GM12878 (cell line): ENCODE measurements around the gene SET.

ENCODE experiments used
- CHD4 ChIP-seq: fragments of 200-600 bp; sonication (generic); IDR thresholded peaks from 2 replicates; pipeline ENCODE4 v1.6.1; 2016; ENCODE audit warnings: mild to moderate bottlenecking
- CREB1 ChIP-seq: IDR thresholded peaks from 2 replicates; pipeline ENCODE4 v1.6.1; 2012; ENCODE audit warnings: low read depth, mild to moderate bottlenecking, inconsistent platforms
- EZH2 ChIP-seq: IDR thresholded peaks from 2 replicates; pipeline ENCODE4 v1.6.1; 2012; ENCODE audit warnings: low read depth, mild to moderate bottlenecking, control low read depth, inconsistent platforms, low read length, borderline replicate concordance; ENCODE audit not compliant: control insufficient read depth
- JUNB ChIP-seq: IDR thresholded peaks from 2 replicates; pipeline ENCODE4 v1.6.1; 2016; ENCODE audit warnings: antibody characterized with exemption, mild to moderate bottlenecking
- KDM1A ChIP-seq: fragments of 200-600 bp; sonication (generic); IDR thresholded peaks from 2 replicates; pipeline ENCODE4 v1.6.1; 2016; ENCODE audit warnings: borderline replicate concordance
- RELA ChIP-seq: fragments of 450-650 bp; IDR thresholded peaks from 2 replicates; pipeline ENCODE4 v1.8.0; 2014; ENCODE audit warnings: borderline replicate concordance; ENCODE audit not compliant: partially characterized antibody
- RFX5 ChIP-seq: IDR thresholded peaks from 2 replicates; pipeline ENCODE4 v1.6.1; 2011; ENCODE audit warnings: low read depth, low read length, improper control_type of control experiment
- STAT3 ChIP-seq: IDR thresholded peaks from 2 replicates; pipeline ENCODE4 v1.6.1; 2011; ENCODE audit warnings: low read depth, low read length, improper control_type of control experiment
- YY1 ChIP-seq: IDR thresholded peaks from 2 replicates; pipeline ENCODE4 v1.6.1; 2011; ENCODE audit warnings: low read depth, mild to moderate bottlenecking, low read length
- TF ChIP-seq, protein P1 (sequence below), 3 experiments: IDR thresholded peaks in 2 of 3; conservative IDR thresholded peaks in 1 of 3; 2 replicates each; pipeline ENCODE4 v1.5.1; 2011; ENCODE audit warnings: low read depth in 3 of 3, low read length in 3 of 3, mild to moderate bottlenecking in 3 of 3, control low read depth in 2 of 3, moderate library complexity in 2 of 3, inconsistent platforms in 1 of 3, mixed read lengths in 1 of 3; ENCODE audit not compliant: control insufficient read depth in 2 of 3, insufficient read depth in 1 of 3; ENCODE audit errors: extremely low read depth in 1 of 3
- TF ChIP-seq, protein P2 (sequence below): fragments of 450-650 bp; IDR thresholded peaks from 2 replicates; pipeline ENCODE4 v1.6.1; 2017; ENCODE audit warnings: antibody characterized with exemption, mild to moderate bottlenecking, moderate library complexity
- TF ChIP-seq, protein P3 (sequence below): fragments of 450-650 bp; formaldehyde crosslinking; IDR thresholded peaks from 2 replicates; pipeline ENCODE4 v1.5.0; 2022; ENCODE audit warnings: mild to moderate bottlenecking, missing genetic modification characterization

DNA sequence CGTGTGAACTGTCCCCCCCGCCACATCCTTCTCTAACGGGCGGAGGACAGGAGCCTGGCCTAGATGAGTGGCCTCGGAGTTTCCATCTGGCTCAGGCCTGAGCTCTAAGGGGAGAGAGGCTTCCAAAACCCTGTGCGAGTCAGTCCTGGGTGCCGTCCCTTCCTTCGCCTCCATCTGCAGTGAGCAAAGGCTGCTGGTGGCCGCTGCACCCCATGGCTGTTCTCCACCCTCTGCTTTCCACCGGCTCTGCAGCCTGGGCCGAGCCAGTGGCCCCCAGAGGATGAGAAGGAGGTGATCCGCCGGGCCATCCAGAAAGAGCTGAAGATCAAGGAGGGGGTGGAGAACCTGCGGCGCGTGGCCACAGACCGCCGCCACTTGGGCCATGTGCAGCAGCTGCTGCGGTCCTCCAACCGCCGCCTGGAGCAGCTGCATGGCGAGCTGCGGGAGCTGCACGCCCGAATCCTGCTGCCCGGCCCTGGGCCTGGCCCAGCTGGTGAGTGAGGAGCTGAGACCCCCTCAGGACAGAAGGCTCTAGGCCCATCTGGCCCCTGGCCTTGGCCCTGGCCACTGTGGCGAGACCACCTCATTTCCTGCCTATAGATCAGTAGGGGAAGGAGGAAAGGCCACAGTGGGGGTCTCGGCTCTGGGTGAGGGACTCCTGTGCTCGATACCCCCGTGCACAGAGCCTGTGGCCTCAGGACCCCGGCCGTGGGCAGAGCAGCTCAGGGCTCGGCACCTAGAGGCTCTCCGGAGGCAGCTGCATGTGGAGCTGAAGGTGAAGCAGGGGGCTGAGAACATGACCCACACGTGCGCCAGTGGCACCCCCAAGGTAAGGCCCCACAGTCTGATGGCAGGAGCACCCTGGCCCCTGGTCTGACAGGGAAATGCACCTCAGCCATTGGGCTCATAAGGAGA is 16.3 kb downstream of the SET start:
- no peak for TF ChIP-seq STAT3
- TF ChIP-seq, protein P1, sequence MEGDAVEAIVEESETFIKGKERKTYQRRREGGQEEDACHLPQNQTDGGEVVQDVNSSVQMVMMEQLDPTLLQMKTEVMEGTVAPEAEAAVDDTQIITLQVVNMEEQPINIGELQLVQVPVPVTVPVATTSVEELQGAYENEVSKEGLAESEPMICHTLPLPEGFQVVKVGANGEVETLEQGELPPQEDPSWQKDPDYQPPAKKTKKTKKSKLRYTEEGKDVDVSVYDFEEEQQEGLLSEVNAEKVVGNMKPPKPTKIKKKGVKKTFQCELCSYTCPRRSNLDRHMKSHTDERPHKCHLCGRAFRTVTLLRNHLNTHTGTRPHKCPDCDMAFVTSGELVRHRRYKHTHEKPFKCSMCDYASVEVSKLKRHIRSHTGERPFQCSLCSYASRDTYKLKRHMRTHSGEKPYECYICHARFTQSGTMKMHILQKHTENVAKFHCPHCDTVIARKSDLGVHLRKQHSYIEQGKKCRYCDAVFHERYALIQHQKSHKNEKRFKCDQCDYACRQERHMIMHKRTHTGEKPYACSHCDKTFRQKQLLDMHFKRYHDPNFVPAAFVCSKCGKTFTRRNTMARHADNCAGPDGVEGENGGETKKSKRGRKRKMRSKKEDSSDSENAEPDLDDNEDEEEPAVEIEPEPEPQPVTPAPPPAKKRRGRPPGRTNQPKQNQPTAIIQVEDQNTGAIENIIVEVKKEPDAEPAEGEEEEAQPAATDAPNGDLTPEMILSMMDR (IDR thresholded peaks at IDR 0.05 in 2 of 3, conservative IDR thresholded peaks at IDR 0.05 in 1 of 3; ENCODE audit: control insufficient read depth in 2 of 3, extremely low read depth in 1 of 3, insufficient read depth in 1 of 3, low read depth in 3 of 3, low read length in 3 of 3): no peak
- TF ChIP-seq KDM1A: no peak
- no peak for TF ChIP-seq RELA
- no peak for TF ChIP-seq JUNB
- no peak for TF ChIP-seq CREB1
- TF ChIP-seq YY1: no peak
- TF ChIP-seq, protein P2, sequence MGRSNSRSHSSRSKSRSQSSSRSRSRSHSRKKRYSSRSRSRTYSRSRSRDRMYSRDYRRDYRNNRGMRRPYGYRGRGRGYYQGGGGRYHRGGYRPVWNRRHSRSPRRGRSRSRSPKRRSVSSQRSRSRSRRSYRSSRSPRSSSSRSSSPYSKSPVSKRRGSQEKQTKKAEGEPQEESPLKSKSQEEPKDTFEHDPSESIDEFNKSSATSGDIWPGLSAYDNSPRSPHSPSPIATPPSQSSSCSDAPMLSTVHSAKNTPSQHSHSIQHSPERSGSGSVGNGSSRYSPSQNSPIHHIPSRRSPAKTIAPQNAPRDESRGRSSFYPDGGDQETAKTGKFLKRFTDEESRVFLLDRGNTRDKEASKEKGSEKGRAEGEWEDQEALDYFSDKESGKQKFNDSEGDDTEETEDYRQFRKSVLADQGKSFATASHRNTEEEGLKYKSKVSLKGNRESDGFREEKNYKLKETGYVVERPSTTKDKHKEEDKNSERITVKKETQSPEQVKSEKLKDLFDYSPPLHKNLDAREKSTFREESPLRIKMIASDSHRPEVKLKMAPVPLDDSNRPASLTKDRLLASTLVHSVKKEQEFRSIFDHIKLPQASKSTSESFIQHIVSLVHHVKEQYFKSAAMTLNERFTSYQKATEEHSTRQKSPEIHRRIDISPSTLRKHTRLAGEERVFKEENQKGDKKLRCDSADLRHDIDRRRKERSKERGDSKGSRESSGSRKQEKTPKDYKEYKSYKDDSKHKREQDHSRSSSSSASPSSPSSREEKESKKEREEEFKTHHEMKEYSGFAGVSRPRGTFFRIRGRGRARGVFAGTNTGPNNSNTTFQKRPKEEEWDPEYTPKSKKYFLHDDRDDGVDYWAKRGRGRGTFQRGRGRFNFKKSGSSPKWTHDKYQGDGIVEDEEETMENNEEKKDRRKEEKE: no peak
- TF ChIP-seq, protein P3, sequence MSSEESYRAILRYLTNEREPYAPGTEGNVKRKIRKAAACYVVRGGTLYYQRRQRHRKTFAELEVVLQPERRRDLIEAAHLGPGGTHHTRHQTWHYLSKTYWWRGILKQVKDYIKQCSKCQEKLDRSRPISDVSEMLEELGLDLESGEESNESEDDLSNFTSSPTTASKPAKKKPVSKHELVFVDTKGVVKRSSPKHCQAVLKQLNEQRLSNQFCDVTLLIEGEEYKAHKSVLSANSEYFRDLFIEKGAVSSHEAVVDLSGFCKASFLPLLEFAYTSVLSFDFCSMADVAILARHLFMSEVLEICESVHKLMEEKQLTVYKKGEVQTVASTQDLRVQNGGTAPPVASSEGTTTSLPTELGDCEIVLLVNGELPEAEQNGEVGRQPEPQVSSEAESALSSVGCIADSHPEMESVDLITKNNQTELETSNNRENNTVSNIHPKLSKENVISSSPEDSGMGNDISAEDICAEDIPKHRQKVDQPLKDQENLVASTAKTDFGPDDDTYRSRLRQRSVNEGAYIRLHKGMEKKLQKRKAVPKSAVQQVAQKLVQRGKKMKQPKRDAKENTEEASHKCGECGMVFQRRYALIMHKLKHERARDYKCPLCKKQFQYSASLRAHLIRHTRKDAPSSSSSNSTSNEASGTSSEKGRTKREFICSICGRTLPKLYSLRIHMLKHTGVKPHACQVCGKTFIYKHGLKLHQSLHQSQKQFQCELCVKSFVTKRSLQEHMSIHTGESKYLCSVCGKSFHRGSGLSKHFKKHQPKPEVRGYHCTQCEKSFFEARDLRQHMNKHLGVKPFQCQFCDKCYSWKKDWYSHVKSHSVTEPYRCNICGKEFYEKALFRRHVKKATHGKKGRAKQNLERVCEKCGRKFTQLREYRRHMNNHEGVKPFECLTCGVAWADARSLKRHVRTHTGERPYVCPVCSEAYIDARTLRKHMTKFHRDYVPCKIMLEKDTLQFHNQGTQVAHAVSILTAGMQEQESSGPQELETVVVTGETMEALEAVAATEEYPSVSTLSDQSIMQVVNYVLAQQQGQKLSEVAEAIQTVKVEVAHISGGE (CRISPR knock-in tag): no peak
- TF ChIP-seq EZH2: no peak
- TF ChIP-seq CHD4: no peak
- no peak for TF ChIP-seq RFX5
